SH-SY5Y (cell line): Measurements from ENCODE around the gene RORB.

Source experiments
- GATA2 ChIP-seq: IDR thresholded peaks from 2 replicates; pipeline ENCODE4 v1.6.1; 2011; ENCODE audit warnings: mild to moderate bottlenecking, low read depth, low read length
- GATA3 ChIP-seq: IDR thresholded peaks from 2 replicates; pipeline ENCODE4 v1.6.1; 2011; ENCODE audit warnings: low read depth, mild to moderate bottlenecking, low read length, moderate library complexity

DNA sequence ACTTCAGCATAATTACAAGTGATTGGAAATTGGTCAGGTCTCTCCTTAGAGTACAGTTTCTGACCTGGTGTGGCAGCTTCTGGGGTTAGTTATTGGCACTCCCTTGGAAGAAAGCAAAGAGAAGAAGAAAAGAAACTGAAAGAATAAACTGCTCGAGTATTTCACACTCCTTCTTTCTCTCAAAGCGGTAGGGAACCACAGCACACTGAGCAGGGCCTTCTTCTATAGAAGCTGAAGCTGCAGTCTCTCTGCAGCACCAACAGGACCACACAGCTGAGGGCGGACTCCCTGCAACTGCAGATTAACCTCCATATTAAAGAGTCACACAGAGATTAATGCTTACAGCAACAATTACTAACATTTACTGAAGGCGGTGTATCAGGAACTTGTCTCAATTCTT lies 238.6 kb downstream of the RORB start:
- no peak for TF ChIP-seq GATA2
- no peak for TF ChIP-seq GATA3
